SK-N-SH treated with all-trans-retinoic acid at 6 μM for 48 hours (cell line): ENCODE results near the gene ADAMTS2.

Experiments
- ATAC-seq: fragments of 200-7000 bp; cut with Tn5 transposase; 3 replicates; pipeline ENCODE4 v1.9.1; 2020; ENCODE audit warnings: mild to moderate bottlenecking, moderate library complexity
- ARNTL ChIP-seq: fragments of 450-650 bp; formaldehyde crosslinking; IDR thresholded peaks from 2 replicates; pipeline ENCODE4 v1.5.0; 2020; ENCODE audit warnings: low read depth, mild to moderate bottlenecking, moderate library complexity, borderline replicate concordance
- BACH2 ChIP-seq: fragments of 250-450 bp; sonication (Bioruptor Pico); IDR thresholded peaks from 2 replicates; pipeline ENCODE4 v1.9.0; 2021; ENCODE audit warnings: mild to moderate bottlenecking, borderline replicate concordance
- CSDC2 ChIP-seq: fragments of 250-450 bp; sonication (Bioruptor Pico); IDR thresholded peaks from 2 replicates; pipeline ENCODE4 v1.5.0; 2020; ENCODE audit warnings: mild to moderate bottlenecking, moderate library complexity
- ESRRG ChIP-seq: fragments of 250-450 bp; sonication (Bioruptor Pico); IDR thresholded peaks from 2 replicates; pipeline ENCODE4 v1.6.1; 2021; ENCODE audit warnings: mild to moderate bottlenecking
- GLIS3 ChIP-seq: fragments of 250-450 bp; sonication (Bioruptor Pico); IDR thresholded peaks from 2 replicates; pipeline ENCODE4 v1.5.0; 2020; ENCODE audit warnings: mild to moderate bottlenecking, moderate library complexity
- ISL1 ChIP-seq: fragments of 250-450 bp; sonication (Bioruptor Pico); IDR thresholded peaks from 2 replicates; pipeline ENCODE4 v2.1.2; 2022; ENCODE audit warnings: mild to moderate bottlenecking, moderate library complexity
- OSR1 ChIP-seq: fragments of 250-450 bp; sonication (Bioruptor Pico); IDR thresholded peaks from 2 replicates; pipeline ENCODE4 v1.8.0; 2022; ENCODE audit warnings: moderate library complexity, mild to moderate bottlenecking, inconsistent platforms
- PPARA ChIP-seq: fragments of 250-450 bp; sonication (Bioruptor Pico); IDR thresholded peaks from 2 replicates; pipeline ENCODE4 v1.5.0; 2020; ENCODE audit warnings: mild to moderate bottlenecking, borderline replicate concordance
- RARB ChIP-seq: fragments of 250-450 bp; sonication (Bioruptor Pico); IDR thresholded peaks from 2 replicates; pipeline ENCODE4 v1.8.0; 2021; ENCODE audit warnings: mild to moderate bottlenecking, moderate library complexity
- TCF4 ChIP-seq: fragments of 250-450 bp; sonication (Bioruptor Pico); IDR thresholded peaks from 2 replicates; pipeline ENCODE4 v1.8.0; 2021; ENCODE audit warnings: mild to moderate bottlenecking, moderate library complexity, borderline replicate concordance
- TOX ChIP-seq: fragments of 250-450 bp; sonication (Bioruptor Pico); IDR thresholded peaks from 2 replicates; pipeline ENCODE4 v1.8.0; 2021; ENCODE audit warnings: mild to moderate bottlenecking, moderate library complexity, borderline replicate concordance
- ZFP30 ChIP-seq: fragments of 450-650 bp; formaldehyde crosslinking; IDR thresholded peaks from 2 replicates; pipeline ENCODE4 v1.5.0; 2022; ENCODE audit warnings: mild to moderate bottlenecking, moderate library complexity
- ZNF70 ChIP-seq: fragments of 450-650 bp; formaldehyde crosslinking; IDR thresholded peaks from 2 replicates; pipeline ENCODE4 v1.5.0; 2020; ENCODE audit warnings: mild to moderate bottlenecking, moderate library complexity
- ZNF8 ChIP-seq: fragments of 450-650 bp; formaldehyde crosslinking; IDR thresholded peaks from 2 replicates; pipeline ENCODE4 v1.5.0; 2020; ENCODE audit warnings: mild to moderate bottlenecking, moderate library complexity
- TF ChIP-seq, protein P1 (sequence below): fragments of 250-450 bp; sonication (Bioruptor Pico); IDR thresholded peaks from 2 replicates; pipeline ENCODE4 v1.5.1; 2020; ENCODE audit warnings: low read depth, mild to moderate bottlenecking, moderate library complexity
- TF ChIP-seq, protein P2 (sequence below): fragments of 250-450 bp; sonication (Bioruptor Pico); IDR thresholded peaks from 2 replicates; pipeline ENCODE4 v1.5.0; 2020; ENCODE audit warnings: mild to moderate bottlenecking, moderate library complexity
- TF ChIP-seq, protein P3 (sequence below): fragments of 250-450 bp; sonication (Bioruptor Pico); IDR thresholded peaks from 2 replicates; pipeline ENCODE4 v1.8.0; 2021; ENCODE audit warnings: low read depth, mild to moderate bottlenecking, moderate library complexity, borderline replicate concordance
- TF ChIP-seq, protein P4 (sequence below): fragments of 250-450 bp; sonication (Bioruptor Pico); IDR thresholded peaks from 2 replicates; pipeline ENCODE4 v1.5.1; 2021; ENCODE audit warnings: mild to moderate bottlenecking, moderate library complexity
- TF ChIP-seq, protein P5 (sequence below): fragments of 250-450 bp; sonication (Bioruptor Pico); IDR thresholded peaks from 2 replicates; pipeline ENCODE4 v1.8.0; 2020; ENCODE audit warnings: mild to moderate bottlenecking, moderate library complexity, borderline replicate concordance

Gene ADAMTS2

DNA sequence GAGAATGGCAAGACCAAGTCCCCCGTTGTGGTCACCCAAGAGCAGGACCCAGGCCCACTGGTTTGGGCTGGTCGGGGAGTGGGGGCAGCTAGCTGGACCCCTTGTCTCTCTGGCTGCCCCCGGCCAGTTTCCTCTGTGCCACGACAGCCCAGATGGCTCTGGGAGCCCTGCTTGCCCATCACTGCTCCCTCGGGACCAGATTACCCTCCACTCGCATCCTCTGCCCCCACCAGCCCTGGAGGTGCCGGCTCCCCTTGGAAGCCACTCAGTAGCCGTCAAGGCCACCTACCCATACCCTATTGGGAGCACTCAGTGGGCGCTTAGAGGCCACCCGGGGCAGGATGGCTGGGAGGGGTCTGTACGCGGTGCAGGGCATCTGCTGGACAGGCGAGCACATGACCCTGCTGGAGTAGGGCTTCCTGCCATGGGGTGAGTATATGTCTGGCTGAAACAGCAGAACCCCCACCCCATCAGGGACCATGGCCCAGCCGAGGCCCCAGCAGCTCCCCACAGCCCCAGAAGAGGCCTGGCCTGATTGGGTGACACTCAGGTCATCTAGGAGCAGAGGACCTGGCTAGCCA, 215.1 kb downstream of the ADAMTS2 start:
- TF ChIP-seq OSR1 (CRISPR knock-in tag) (no peak), BACH2 (CRISPR knock-in tag) (no peak), TCF4 (CRISPR knock-in tag) (no peak), ZFP30 (CRISPR knock-in tag) (no peak), TOX (no peak), ARNTL (CRISPR knock-in tag) (no peak), ZNF70 (no peak), GLIS3 (CRISPR knock-in tag) (no peak), ESRRG (no peak), PPARA (CRISPR knock-in tag) (no peak)
- TF ChIP-seq, protein P1, sequence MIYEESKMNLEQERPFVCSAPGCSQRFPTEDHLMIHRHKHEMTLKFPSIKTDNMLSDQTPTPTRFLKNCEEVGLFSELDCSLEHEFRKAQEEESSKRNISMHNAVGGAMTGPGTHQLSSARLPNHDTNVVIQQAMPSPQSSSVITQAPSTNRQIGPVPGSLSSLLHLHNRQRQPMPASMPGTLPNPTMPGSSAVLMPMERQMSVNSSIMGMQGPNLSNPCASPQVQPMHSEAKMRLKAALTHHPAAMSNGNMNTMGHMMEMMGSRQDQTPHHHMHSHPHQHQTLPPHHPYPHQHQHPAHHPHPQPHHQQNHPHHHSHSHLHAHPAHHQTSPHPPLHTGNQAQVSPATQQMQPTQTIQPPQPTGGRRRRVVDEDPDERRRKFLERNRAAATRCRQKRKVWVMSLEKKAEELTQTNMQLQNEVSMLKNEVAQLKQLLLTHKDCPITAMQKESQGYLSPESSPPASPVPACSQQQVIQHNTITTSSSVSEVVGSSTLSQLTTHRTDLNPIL (CRISPR knock-in tag) = no peak
- TF ChIP-seq, protein P2, sequence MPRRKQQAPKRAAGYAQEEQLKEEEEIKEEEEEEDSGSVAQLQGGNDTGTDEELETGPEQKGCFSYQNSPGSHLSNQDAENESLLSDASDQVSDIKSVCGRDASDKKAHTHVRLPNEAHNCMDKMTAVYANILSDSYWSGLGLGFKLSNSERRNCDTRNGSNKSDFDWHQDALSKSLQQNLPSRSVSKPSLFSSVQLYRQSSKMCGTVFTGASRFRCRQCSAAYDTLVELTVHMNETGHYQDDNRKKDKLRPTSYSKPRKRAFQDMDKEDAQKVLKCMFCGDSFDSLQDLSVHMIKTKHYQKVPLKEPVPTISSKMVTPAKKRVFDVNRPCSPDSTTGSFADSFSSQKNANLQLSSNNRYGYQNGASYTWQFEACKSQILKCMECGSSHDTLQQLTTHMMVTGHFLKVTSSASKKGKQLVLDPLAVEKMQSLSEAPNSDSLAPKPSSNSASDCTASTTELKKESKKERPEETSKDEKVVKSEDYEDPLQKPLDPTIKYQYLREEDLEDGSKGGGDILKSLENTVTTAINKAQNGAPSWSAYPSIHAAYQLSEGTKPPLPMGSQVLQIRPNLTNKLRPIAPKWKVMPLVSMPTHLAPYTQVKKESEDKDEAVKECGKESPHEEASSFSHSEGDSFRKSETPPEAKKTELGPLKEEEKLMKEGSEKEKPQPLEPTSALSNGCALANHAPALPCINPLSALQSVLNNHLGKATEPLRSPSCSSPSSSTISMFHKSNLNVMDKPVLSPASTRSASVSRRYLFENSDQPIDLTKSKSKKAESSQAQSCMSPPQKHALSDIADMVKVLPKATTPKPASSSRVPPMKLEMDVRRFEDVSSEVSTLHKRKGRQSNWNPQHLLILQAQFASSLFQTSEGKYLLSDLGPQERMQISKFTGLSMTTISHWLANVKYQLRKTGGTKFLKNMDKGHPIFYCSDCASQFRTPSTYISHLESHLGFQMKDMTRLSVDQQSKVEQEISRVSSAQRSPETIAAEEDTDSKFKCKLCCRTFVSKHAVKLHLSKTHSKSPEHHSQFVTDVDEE (CRISPR knock-in tag) = no peak

DNA sequence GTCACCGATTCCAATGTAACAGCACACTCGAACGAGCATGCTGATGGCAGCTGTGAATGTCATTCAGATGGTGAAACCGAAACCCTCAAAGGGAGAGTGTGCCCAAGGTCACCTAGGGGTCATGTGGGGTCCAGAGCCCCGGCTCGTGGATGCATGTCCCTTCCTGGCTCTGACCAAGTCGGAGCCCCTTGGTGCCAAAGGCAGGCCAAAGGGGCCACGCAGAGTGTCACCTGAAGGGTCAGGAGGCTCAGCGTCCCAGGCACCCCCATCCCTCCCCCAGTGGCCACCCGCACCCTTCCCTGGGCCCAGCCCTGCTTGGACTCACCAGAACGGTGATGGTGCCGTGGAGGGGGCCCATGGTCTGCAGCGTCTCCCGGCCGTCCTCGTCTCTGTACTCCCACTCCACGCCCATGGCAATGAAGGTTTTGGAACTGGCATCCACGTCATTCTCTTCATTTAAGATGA, 215.6 kb downstream of the ADAMTS2 start:
- no peak for ATAC-seq

More for the DNA sequence above, 215.1 kb downstream of the ADAMTS2 start:
- no peak for ATAC-seq

More for the DNA sequence above, 215.6 kb downstream of the ADAMTS2 start:
- TF ChIP-seq PPARA (CRISPR knock-in tag) = no peak
- TF ChIP-seq ISL1 (CRISPR knock-in tag) = no peak
- no peak for TF ChIP-seq RARB
- TF ChIP-seq, protein P2 (CRISPR knock-in tag) = no peak
- TF ChIP-seq ZNF70 = no peak
- TF ChIP-seq, protein P3, sequence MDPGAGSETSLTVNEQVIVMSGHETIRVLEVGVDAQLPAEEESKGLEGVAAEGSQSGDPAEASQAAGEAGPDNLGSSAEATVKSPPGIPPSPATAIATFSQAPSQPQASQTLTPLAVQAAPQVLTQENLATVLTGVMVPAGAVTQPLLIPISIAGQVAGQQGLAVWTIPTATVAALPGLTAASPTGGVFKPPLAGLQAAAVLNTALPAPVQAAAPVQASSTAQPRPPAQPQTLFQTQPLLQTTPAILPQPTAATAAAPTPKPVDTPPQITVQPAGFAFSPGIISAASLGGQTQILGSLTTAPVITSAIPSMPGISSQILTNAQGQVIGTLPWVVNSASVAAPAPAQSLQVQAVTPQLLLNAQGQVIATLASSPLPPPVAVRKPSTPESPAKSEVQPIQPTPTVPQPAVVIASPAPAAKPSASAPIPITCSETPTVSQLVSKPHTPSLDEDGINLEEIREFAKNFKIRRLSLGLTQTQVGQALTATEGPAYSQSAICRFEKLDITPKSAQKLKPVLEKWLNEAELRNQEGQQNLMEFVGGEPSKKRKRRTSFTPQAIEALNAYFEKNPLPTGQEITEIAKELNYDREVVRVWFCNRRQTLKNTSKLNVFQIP (CRISPR knock-in tag) = no peak
- no peak for TF ChIP-seq ZFP30 (CRISPR knock-in tag)
- no peak for TF ChIP-seq GLIS3 (CRISPR knock-in tag)
- no peak for TF ChIP-seq BACH2 (CRISPR knock-in tag)
- TF ChIP-seq, protein P4, sequence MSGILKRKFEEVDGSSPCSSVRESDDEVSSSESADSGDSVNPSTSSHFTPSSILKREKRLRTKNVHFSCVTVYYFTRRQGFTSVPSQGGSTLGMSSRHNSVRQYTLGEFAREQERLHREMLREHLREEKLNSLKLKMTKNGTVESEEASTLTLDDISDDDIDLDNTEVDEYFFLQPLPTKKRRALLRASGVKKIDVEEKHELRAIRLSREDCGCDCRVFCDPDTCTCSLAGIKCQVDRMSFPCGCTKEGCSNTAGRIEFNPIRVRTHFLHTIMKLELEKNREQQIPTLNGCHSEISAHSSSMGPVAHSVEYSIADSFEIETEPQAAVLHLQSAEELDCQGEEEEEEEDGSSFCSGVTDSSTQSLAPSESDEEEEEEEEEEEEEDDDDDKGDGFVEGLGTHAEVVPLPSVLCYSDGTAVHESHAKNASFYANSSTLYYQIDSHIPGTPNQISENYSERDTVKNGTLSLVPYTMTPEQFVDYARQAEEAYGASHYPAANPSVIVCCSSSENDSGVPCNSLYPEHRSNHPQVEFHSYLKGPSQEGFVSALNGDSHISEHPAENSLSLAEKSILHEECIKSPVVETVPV (CRISPR knock-in tag) = no peak
- no peak for TF ChIP-seq TCF4 (CRISPR knock-in tag)
- no peak for TF ChIP-seq ARNTL (CRISPR knock-in tag)
- TF ChIP-seq, protein P5, sequence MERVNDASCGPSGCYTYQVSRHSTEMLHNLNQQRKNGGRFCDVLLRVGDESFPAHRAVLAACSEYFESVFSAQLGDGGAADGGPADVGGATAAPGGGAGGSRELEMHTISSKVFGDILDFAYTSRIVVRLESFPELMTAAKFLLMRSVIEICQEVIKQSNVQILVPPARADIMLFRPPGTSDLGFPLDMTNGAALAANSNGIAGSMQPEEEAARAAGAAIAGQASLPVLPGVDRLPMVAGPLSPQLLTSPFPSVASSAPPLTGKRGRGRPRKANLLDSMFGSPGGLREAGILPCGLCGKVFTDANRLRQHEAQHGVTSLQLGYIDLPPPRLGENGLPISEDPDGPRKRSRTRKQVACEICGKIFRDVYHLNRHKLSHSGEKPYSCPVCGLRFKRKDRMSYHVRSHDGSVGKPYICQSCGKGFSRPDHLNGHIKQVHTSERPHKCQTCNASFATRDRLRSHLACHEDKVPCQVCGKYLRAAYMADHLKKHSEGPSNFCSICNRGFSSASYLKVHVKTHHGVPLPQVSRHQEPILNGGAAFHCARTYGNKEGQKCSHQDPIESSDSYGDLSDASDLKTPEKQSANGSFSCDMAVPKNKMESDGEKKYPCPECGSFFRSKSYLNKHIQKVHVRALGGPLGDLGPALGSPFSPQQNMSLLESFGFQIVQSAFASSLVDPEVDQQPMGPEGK (CRISPR knock-in tag) = no peak
- TF ChIP-seq CSDC2 = no peak
- no peak for TF ChIP-seq TOX
- no peak for TF ChIP-seq ZNF8 (CRISPR knock-in tag)
